Measurements from ENCODE around the gene ADAM22.

- TF ChIP-seq MAFK (IDR thresholded peaks at IDR 0.05; ENCODE audit: partially characterized antibody) (no peak), MAX (IDR thresholded peaks at IDR 0.05) (no peak), CTCF (IDR thresholded peaks at IDR 0.05) (no peak), RFX5 (IDR thresholded peaks at IDR 0.05) (no peak), PBX3 (IDR thresholded peaks at IDR 0.05) (no peak), RNF2 (IDR thresholded peaks at IDR 0.05; ENCODE audit: borderline replicate concordance, low read depth) (no peak), BHLHE40 (IDR thresholded peaks at IDR 0.05; ENCODE audit: low read depth, low read length) (no peak), USF2 (IDR thresholded peaks at IDR 0.05) (no peak), CEBPB (IDR thresholded peaks at IDR 0.05) (no peak), POLR2A (IDR thresholded peaks at IDR 0.05; ENCODE audit: low read length) (no peak)
Observed at GRCh38 chr7:88042157-88042556, 108.1 kb downstream of the ADAM22 start.

Data from A549 (cell line).